Mesenteric fat pad (tissue), 1 donor: ENCODE measurements around the gene C19orf38. TPM values are rescaled to one million over a fixed set of nuclear protein-coding genes. Genes with fewer than 3 reads are reported as not detected.
A peak's percentile ranks its signal among the peaks of the same experiment; 100 is the strongest.
"Not testable (repeated sequence)": the region's sequence is repeated elsewhere in the genome, so short reads cannot be mapped to it uniquely, and the experiment has no call there.

Source experiments
- DNase-seq: peaks from one replicate; pipeline ENCODE4 v3.0.0-alpha.2; 2020; ENCODE audit warnings: low spot score
- total RNA-seq: library from RNA; stranded (reverse); fragmentation: NEBNext Ultra II Directional; extraction: Animal tissue kit (Norgen Biotek cat#: 25700); gene quantifications from one replicate; pipeline ENCODE4 v1.2.1, GENCODE V29; 2021
- donor health status: DM: yes; HTN: yes; CAD: no.

The C19orf38 gene
- total RNA-seq, 1 donor from 2014 or later: 4.4 TPM

- DNase-seq: no peak
Observed at GRCh38 chr19:10846500-10847202, 1.6 kb upstream of the C19orf38 start.

DNA sequence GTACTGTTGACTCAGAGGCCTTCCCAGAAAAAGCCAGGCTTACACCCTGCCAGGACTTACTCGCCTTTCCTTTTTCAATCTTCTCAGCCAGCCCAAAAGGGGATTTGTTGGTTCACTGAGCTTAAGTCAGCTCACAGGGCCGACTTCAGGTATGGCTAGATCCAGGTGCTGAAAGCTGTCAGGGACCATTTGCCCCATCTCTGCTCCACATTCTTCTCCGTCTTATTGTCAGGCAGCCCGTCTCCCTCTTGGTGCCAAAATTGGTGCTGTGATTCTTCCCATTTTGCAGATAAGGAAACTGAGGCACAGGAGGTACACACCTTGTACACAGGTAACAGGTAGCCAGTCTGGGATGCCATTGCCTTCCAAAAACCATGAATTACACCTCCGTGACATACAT, 2.4 kb downstream of the C19orf38 start:
- no peak for DNase-seq

DNA sequence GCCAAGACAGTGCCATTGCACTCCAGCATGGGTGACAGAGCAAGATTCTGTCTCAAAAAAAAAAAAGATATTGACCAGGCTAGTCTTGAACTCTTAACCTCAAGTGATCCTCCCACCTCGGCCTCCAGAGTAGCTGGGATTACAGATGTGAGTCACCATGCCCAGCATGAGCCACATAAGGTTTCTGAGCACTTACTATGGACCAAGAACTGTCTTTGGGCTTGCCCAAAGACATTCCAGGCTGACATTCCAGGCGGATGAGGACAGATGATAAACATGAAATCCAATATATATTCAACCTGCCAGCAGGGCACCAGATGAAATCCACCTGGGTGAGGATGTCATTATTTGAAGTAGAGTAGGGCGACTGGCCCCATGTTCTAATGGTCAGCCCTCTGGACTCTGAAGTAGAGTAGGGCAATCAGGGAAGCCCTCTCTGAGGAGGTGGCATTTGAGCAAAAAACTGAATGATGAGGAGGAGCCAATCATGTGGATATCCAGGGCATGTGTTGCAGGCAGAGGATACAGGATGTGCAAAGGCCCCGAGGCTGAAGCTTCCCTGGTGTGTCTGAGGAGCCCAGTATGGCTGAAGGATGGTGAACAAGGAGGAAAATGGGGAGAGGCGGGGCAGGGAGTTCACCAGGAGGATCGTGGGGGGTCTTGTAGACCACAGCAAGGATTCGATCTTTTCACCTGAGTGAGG, 4.0 kb downstream of the C19orf38 start:
- DNase-seq: no peak

GRCh38 chr19:10852941-10853340, 4.7 kb downstream of the C19orf38 start:
- no peak for DNase-seq

- no peak for DNase-seq
Observed at GRCh38 chr19:10854350-10855089, 6.3 kb downstream of the C19orf38 start.

DNA sequence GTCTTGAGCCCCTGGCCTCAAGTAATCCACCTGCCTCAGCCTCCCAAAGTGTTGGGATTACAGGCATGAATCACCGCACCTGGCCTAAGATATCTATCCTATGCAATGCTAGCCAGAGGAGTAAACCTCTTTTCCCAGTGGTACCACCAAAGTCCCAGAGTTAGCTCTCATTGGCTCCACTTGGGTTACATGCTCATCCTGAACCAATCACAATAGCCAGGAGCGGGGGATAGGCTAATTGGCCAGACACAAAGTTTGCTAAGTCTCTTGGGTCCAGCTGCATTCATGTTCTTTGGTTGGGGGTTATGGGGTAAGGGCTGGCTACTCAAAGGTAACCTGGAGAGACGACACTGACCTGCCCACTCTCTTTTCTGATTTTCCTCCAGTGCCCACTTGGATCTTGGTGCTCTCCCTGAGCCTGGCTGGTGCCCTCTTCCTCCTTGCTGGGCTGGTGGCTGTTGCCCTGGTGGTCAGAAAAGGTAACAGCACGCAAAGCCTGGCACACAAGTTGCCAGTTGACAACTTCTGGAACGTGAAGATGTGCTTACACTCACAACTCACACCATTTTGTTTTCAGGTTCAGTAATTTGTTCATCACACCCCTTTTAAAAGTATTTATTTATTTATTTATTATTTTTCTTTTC, 7.8 kb downstream of the C19orf38 start:
- DNase-seq: no peak

GRCh38 chr19:10856899-10857298, 8.7 kb downstream of the C19orf38 start:
- DNase-seq: not testable (repeated sequence)

DNA sequence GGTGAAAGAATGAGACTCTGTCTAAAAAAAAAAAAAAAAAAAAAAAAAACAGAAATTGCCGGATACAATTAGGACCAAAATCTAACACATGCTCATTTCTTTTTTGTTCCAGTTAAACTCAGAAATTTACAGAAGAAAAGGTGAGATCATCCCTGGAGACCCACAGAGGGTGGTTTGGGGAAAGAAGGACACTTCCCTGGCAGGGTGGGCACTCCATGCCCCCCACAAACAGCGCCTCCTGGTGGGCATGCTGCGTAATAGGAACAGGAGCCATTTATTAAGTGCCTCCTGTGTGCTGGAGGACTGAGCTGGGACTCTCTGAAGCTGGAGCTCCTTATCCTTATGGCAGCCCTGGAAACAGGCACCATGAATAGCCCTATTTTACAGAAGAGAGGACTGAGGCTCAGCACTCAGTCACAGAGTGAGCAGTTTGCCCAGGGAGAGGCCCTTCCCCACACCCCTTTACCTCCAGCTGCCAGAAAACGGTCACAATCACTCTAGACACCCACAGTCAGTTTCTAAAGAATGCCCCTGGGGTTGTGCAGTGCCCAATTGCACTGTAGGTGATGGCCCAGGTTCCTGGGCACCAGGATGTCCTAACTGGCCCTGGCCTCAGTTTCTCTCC, 10.1 kb downstream of the C19orf38 start:
- no peak for DNase-seq

DNA sequence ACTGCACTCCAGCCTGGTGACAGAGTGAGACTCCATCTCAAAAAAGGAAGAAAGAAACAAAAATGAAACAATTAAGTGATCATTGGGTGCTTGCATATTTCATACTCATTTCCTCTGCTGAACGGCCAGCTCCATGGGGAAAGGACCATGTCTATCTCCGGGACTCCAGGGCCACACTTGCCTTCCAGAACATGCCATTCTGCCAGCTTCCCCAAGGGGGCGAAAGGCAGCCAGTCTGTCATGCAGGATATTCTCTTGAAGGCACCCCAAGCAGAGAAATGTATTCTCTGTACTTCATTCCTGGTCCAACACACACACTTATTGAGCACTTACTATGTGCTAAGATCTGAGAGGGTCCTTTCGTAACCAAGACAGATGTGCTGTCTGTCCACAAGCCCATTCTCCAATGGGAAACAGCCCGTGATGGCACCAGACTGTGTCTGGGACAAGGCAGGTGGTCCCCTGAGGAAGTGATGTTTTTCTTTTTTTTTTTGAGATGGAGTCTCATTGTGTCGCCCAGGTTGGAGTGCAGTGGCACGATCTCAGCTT, 13.0 kb downstream of the C19orf38 start:
- DNase-seq: no peak

DNA sequence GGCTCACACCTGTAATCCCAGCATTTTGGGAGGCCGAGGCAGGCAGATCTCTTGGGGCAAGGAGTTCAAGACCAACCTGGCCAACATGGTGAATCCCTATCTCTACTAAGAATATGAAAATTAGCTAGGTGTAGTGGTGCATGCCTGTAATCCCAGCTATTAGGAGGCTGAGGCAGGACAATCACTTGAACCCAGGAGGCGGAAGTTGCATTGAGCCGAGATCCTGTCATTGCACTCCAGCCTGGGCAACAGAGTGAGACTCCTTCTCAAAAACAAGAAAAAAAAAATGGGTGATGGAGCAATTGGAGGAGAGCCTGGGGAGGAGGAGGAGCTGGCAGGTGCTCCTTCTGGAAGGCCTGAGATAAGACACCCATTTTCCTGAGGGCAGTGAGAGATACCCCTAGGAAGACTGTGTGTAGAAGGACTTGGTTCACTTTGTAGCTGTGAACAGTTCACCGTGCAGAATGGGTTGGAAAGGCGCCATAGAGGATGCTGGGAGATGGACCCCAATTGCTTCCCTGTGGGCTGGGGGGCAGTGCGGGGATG, 14.4 kb downstream of the C19orf38 start:
- no peak for DNase-seq

- DNase-seq: no peak
Observed at GRCh38 chr19:10863107-10863717, 15.0 kb downstream of the C19orf38 start.

DNA sequence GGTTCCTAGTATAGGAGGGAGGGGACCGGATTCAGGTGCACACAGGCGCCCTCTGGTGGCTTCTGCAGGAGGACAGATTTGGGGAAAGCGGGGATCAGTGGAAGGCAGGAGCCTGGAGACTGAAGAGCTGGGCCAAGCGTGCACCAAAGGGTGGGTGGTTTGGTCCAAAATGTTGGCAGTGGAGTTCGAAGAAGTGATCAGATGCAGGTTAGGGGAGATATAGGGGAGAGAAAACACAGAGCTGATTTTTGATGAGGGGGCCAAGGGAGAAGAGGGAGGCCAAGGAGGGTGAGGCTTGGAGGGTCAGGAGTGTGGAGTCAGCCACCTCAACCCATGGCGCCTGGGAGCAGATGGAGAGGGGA, 16.3 kb downstream of the C19orf38 start:
- peak; percentile 93 for DNase-seq

- DNase-seq: no peak
Observed at GRCh38 chr19:10866495-10866894, 18.3 kb downstream of the C19orf38 start.

DNA sequence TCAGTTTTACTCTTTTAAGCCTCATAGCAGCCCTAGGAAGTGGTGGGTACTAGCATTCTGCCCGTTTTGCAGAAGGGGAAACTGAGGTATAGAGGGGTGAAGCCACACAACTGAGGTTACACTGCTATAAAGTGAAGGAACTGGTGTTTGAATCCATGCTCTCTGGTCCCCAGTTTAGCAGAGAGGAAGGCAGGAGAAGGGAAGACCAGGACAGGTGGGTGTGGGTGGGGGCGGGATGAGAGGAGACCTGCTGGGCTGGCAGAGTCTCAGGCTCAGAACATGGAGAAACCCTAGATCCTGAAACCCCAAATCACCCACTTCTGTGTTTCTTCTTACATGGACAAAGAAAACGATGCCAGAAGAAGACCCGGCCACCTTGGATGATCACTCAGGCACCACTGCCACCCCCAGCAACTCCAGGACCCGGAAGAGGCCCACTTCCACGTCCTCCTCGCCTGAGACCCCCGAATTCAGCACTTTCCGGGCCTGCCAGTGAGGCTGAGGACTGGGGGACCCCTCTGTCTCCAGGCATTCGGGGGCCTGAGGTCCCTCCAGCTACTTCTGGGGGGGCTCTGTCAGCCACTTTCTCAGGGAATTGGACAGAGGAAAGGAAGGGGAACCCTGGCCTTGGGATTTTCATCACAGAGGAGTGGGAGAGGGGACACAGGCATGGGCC, 20.8 kb downstream of the C19orf38 start:
- DNase-seq: no peak

- not testable (repeated sequence) for DNase-seq
Observed at GRCh38 chr19:10869872-10870311, 21.7 kb downstream of the C19orf38 start.

DNA sequence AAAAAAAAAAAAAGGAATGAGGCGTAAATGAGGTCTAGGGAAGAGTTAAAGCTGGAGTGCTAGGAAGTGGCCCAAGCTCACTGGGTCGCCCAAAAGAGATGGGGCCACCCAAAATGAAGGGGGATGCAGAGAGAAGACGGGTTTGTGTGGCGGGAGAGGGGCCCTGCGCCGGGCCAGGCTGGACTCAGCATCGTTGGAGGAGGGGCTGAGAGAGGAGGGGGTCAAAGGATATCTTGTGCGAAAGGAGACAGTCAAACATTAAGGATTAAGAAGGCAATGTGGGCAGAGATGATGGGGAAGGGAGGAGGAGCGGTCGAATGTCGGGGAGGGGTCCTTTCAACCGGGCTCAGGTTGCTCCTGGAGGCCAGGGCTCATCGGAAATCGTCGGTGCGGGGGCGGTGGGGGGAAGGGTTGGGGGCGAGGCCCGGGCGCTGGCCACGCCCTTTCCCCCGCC, 22.3 kb downstream of the C19orf38 start:
- no peak for DNase-seq

GRCh38 chr19:10870955-10871603, 22.9 kb downstream of the C19orf38 start, which contains the start of gene CARM1:
Gene CARM1 (plus strand): TSS chr19:10871553. CDS start chr19:10871703, 150 bp downstream.
- DNase-seq: peak; percentile 100

- DNase-seq: no peak
Observed at GRCh38 chr19:10871711-10872545, 23.7 kb downstream of the C19orf38 start.
